K562 (cell line): ENCODE data around the gene CNTF. TPM values are rescaled to one million over a fixed set of nuclear protein-coding genes. Genes with fewer than 3 reads are reported as not detected.

Experiments
- AFF1 ChIP-seq, 2 experiments: fragments of 450-650 bp; IDR thresholded peaks; 2 replicates each; pipeline ENCODE4 v1.6.1; 2018; ENCODE audit warnings: mild to moderate bottlenecking in 2 of 2, low read depth in 1 of 2; ENCODE audit not compliant: partially characterized antibody in 2 of 2
- CBX1 ChIP-seq: sonication (generic); IDR thresholded peaks from 2 replicates; pipeline ENCODE4 v1.6.1; 2016; ENCODE audit warnings: antibody characterized with exemption, low read depth, mild to moderate bottlenecking
- CEBPB ChIP-seq: fragments of 450-650 bp; IDR thresholded peaks from 2 replicates; pipeline ENCODE4 v1.6.1; 2016; ENCODE audit warnings: missing genetic modification characterization, missing compliant biosample characterization
- MBD2 ChIP-seq: sonication (generic); IDR thresholded peaks from 2 replicates; pipeline ENCODE4 v1.6.1; 2016; ENCODE audit warnings: low read depth, borderline replicate concordance
- RBM22 ChIP-seq: fragments of 200-400 bp; formaldehyde crosslinking; IDR thresholded peaks from 2 replicates; pipeline ENCODE4 v1.6.1; 2018; ENCODE audit warnings: low read length, low read depth; ENCODE audit not compliant: poor library complexity, severe bottlenecking
- SPI1 ChIP-seq: IDR thresholded peaks from 2 replicates; pipeline ENCODE4 v1.6.1; 2011; ENCODE audit warnings: low read depth, low read length, control low read depth, borderline replicate concordance
- TCF15 ChIP-seq: fragments of 250-450 bp; sonication (Bioruptor Pico); IDR thresholded peaks from 2 replicates; pipeline ENCODE4 v1.8.0; 2022; ENCODE audit warnings: moderate library complexity, mild to moderate bottlenecking, inconsistent platforms
- polyA plus RNA-seq, 8 experiments: library from polyadenylated mRNA; depleted of rRNA in 4 of 8; stranded (reverse) in 5 of 8; unstranded in 3 of 8; fragments of >200 nt; fragmentation: Nextera tagmentation in 2 of 8; fragmentation: Illumina TruSeq in 1 of 8; extraction: Ambion mirVana in 2 of 8; extraction: Trizol in 1 of 8; gene quantifications; 2 replicates each; pipeline versions ENCODE4 v1.2.1 to v1.2.3, GENCODE V29; 2011 to 2014; ENCODE audit warnings: inconsistent platforms in 1 of 8, missing spikeins in 1 of 8
- total RNA-seq, 7 experiments: library from RNA; depleted of rRNA in 6 of 7; stranded (reverse); fragments of >200 nt in 6 of 7; fragmentation: Illumina TruSeq in 2 of 7; extraction: Trizol in 2 of 7; gene quantifications; 2 replicates each; pipeline versions ENCODE4 v1.2.1 to v1.2.3, GENCODE V29; 2011 to 2021; ENCODE audit warnings: low replicate concordance in 1 of 7
- TF ChIP-seq, protein P1 (sequence below), 2 experiments: fragments of 450-650 bp in 1 of 2; sonication (generic) in 1 of 2; formaldehyde crosslinking in 1 of 2; IDR thresholded peaks; 2 replicates each; pipeline versions ENCODE4 v1.7.1 to v1.9.0; 2016 to 2022; ENCODE audit warnings: inconsistent platforms in 1 of 2, mild to moderate bottlenecking in 1 of 2, missing genetic modification reagents in 1 of 2

The CNTF gene
- total and polyA plus RNA-seq, 9 of the 15 experiments (the other 6 are each of a cell fraction or from before 2014, with no cell fraction given): 0.17 to 5.0 (median 2.3) TPM

- TF ChIP-seq AFF1 (IDR thresholded peaks at IDR 0.05; ENCODE audit: low read depth in 1 of 2, partially characterized antibody in 2 of 2) (no peak), TCF15 (no peak), SPI1 (no peak), MBD2 (no peak), CBX1 (no peak), RBM22 (no peak), CEBPB (tag) (no peak)
- TF ChIP-seq, protein P1, sequence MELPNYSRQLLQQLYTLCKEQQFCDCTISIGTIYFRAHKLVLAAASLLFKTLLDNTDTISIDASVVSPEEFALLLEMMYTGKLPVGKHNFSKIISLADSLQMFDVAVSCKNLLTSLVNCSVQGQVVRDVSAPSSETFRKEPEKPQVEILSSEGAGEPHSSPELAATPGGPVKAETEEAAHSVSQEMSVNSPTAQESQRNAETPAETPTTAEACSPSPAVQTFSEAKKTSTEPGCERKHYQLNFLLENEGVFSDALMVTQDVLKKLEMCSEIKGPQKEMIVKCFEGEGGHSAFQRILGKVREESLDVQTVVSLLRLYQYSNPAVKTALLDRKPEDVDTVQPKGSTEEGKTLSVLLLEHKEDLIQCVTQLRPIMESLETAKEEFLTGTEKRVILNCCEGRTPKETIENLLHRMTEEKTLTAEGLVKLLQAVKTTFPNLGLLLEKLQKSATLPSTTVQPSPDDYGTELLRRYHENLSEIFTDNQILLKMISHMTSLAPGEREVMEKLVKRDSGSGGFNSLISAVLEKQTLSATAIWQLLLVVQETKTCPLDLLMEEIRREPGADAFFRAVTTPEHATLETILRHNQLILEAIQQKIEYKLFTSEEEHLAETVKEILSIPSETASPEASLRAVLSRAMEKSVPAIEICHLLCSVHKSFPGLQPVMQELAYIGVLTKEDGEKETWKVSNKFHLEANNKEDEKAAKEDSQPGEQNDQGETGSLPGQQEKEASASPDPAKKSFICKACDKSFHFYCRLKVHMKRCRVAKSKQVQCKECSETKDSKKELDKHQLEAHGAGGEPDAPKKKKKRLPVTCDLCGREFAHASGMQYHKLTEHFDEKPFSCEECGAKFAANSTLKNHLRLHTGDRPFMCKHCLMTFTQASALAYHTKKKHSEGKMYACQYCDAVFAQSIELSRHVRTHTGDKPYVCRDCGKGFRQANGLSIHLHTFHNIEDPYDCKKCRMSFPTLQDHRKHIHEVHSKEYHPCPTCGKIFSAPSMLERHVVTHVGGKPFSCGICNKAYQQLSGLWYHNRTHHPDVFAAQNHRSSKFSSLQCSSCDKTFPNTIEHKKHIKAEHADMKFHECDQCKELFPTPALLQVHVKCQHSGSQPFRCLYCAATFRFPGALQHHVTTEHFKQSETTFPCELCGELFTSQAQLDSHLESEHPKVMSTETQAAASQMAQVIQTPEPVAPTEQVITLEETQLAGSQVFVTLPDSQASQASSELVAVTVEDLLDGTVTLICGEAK (IDR thresholded peaks at IDR 0.05): no peak
- TF ChIP-seq, protein P1 (CRISPR knock-in tag; IDR thresholded peaks at IDR 0.05): no peak
Measured at GRCh38 chr11:58580311-58580710, 42.2 kb upstream of the CNTF start (continued).
